GM12872 (cell line): Measurements from ENCODE around the gene LMNTD2.

Experiments used
- TF ChIP-seq, protein P1 (sequence below): IDR thresholded peaks from 3 replicates; pipeline ENCODE4 v1.5.1; 2011; ENCODE audit warnings: low read depth, mild to moderate bottlenecking, low read length, moderate library complexity; ENCODE audit not compliant: insufficient read depth

The LMNTD2 gene

DNA sequence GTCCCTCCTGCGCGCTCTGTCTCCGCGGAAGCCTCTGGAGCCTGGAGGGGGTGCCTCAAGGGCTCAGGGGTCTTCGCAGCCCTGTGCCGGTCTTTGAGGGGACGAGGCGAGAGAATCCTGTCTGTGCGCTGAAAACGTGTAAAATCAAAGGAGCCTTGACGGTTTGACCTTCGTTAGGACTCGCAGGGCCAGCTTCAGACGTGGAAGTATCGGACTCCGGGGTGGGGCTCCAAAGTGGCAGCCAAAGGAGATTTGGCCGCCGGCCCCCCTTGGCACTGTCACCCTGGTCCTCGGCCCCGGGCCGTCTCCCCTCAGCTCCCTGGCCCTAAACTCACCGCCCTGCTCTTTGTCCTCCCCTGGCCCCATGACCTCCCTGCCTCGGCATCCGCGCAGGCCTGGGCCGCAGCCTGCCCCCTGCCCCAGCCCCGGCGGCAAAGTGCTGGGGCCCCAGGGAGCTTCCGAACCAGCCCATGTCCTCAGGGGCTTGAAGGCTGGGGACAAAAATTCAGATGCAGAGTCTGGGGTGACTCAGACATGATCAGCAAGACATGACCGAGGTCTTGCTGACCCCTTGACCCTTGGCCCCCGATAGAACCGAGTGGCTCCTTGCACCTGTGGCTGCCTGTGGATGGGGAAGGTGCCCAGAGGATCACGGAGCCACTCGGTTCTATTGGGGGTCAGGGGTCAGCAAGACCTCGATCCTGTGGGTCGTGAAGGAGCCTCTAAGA lies 8.8 kb upstream of the LMNTD2 start:
- TF ChIP-seq, protein P1, sequence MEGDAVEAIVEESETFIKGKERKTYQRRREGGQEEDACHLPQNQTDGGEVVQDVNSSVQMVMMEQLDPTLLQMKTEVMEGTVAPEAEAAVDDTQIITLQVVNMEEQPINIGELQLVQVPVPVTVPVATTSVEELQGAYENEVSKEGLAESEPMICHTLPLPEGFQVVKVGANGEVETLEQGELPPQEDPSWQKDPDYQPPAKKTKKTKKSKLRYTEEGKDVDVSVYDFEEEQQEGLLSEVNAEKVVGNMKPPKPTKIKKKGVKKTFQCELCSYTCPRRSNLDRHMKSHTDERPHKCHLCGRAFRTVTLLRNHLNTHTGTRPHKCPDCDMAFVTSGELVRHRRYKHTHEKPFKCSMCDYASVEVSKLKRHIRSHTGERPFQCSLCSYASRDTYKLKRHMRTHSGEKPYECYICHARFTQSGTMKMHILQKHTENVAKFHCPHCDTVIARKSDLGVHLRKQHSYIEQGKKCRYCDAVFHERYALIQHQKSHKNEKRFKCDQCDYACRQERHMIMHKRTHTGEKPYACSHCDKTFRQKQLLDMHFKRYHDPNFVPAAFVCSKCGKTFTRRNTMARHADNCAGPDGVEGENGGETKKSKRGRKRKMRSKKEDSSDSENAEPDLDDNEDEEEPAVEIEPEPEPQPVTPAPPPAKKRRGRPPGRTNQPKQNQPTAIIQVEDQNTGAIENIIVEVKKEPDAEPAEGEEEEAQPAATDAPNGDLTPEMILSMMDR, result no peak

DNA sequence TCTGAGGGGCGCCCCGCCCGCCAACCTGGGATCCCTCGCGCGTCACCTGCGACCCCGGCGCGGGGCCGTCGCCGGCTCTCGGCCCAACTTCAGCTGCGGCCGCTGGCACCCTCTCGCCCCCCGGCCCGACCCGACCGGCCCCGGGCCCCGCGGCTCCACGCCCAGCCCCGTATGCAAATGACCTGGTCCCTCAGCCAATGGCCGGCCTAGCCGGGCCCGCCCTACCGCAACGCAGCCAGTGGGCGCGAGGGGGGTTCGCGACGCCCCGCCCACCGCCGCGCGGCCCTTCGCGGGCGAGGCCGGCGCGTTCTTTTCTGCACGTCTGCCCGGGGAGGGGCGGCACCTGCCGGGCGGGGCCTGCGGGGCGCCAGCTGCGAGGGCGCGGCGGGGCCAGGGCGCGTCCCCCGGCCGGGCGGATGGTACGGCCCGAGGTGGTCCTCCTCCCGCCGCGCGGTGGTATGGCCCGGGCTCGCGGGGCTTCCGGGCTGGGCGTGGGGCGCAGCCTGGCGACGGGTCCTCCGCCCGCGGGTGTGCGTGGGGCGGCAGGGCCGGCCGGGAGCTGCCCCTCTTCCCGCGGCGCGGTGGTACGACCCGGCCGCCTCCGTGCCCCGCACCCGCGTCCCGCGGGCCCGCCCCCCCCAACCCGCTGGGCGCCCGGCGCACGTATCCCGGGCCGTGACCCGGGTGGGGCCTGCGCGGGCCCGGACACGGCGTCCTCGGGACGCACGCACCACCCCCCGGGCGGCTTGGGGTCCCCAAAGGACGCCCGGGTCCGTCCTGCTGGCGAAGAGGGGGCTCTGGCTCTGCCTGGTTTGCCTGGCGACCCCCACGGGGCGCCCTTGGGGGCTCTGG lies 8.0 kb upstream of the LMNTD2 start:
- TF ChIP-seq, protein P1, result no peak

DNA sequence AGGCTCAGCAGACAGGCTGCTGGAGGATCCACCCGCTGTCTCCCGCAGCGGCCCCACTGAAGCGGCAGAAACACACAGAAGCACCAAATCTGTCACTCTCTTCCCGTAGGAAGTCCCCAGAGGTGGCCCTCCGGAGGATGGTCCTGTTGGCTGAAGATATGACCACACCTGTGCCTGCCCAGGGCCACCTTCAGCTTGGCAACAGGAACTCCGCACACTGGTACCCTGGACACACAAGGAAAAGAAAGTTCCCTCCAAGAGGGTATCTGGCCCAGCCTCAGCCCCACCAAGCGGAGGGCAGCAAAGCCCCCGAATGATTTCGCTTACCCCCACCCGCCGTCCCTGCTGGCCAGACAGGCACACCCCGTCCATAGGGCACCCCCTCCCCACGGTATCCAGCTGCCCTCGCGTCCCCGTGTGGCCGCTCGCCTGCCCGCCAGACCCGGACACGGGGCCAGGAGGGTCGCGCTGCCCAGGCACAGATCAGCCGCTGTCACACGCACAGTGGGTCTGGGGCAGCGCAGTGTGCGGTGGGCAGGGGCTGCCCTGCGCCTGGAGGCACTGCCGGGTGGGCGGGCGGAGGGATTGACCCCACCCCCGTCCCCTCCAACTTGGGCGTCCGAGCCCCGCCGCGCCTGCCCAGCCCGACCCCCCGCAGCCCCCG lies 7.2 kb upstream of the LMNTD2 start:
- TF ChIP-seq, protein P1, result no peak

DNA sequence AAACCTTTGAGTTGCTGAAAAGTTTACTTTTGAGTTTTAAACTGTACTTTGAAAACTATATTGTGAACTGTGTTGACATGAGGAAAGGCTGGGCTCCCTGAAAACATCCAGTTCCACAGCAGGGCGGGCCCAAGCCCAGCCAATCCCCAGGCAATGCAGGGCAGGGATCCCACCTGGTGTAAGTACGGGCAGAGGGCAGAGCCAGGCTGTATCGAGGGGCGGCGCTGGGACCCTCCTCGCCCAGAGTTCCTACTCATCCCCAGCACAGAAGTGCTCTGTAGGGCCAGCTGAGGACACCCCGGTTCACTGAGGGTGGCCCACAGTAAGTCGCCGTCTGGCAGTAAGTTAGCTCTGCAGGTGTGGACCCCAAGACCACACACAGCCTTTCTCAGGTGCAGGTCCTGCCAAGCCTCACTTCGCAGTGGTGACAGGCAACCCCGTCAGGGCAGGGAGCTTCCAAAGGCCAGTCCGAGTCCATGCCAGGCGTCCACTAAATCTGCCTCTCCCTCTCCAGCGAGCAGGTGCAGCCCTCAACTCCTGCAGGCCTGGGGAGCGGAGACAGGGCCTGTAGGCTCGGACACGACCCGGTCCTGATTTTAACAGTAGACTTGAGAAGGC lies 6.6 kb upstream of the LMNTD2 start:
- TF ChIP-seq, protein P1, result no peak

DNA sequence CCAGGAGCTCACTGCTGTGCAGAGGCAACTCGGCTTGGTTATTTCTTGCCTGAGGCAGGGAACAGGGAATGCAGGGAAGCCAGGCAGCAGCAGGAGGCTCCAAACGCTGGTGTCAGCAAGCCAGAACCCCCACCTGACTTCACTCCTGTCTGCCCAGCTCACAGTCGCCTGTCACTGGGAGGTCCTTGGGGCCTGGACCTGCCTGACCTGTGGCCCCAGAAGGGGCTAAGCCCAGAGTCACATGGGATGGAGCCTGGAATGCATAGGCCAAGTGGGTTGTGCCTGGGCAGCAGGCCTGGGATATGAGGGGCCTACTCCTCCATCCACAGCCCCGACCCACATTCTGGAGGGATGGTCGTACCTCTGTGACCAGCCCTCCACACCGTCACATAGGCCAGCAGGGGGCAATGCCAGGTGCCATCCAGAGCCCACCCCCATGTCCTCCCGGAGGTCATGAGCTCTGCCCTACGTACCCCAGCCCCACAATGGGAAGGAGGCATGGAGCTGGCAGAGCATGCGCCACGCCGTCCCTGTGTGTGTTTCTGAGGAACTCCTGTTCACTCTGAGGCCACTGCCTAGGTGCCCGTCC lies 5.5 kb upstream of the LMNTD2 start:
- TF ChIP-seq, protein P1, result 0 out of 3 replicates have a peak, but pooled peaks have one; percentile 22

DNA sequence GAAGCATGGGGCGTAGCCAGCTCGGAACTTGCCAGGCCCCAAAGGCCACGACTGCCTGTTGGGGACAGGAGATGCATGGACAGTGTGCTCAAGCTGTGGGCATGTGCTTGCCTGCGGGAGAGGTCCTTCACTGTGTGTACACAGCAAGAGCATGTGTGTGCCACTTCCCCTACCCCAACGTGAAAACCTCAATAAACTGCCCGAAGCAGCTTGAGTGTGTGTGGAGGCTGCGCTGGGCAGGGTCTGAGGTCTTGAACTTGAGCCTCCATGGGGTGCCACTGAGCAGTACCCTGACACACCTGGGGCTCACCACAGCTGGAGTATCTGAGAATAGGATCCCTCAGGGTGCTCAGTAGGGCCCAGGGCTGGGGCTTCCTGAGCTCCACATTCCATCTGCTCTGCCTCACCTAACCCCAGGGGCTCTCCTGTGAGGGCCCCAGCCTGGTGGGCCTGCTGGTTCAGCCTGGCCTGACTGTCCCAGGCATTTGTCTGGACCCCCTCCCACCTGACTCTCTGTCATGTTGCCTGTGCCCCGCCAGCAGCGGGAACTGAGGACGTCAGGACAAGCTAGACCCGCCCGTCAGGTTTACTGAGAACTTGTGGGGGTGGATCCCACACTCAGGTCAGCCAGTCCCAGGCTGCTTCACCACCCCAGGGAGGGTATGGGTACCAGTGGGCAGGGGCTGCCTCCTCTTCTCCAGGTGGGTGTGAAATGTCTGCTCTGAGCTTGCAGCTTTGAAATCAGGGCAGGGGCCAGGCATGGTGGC lies 3.5 kb upstream of the LMNTD2 start:
- TF ChIP-seq, protein P1, result no peak
